ENCODE measurements around the gene EPS8L3. TPM values are rescaled to one million over a fixed set of nuclear protein-coding genes. Genes with fewer than 3 reads are reported as not detected.

Gene EPS8L3
- total and polyA plus RNA-seq, 9 of the 15 experiments (the other 6 are each of a cell fraction or from before 2014, with no cell fraction given) = 0.09 to 0.42 (median 0.14) TPM; not detected in 5

DNA sequence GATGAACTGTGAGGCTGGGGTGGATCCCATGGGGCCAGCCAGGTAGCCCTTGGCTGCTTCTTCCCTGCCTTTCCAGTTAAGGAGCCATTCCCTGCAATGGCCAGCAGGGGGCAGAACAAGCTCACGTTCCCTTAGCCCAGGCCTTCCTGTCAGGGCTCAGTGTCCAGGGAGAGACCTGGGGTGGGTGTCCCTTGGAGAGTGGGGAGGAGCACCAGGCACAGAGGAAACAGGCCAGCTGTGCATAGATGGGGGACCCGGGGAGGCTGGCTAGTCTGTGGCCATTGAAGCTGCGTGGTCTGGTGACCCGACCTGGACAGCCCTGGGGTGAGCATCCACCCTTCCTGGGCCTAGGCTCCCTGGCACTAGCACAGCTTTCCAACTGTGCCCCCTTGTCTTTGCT, 13.2 kb upstream of the EPS8L3 start (continued):
- TF ChIP-seq, protein P1, sequence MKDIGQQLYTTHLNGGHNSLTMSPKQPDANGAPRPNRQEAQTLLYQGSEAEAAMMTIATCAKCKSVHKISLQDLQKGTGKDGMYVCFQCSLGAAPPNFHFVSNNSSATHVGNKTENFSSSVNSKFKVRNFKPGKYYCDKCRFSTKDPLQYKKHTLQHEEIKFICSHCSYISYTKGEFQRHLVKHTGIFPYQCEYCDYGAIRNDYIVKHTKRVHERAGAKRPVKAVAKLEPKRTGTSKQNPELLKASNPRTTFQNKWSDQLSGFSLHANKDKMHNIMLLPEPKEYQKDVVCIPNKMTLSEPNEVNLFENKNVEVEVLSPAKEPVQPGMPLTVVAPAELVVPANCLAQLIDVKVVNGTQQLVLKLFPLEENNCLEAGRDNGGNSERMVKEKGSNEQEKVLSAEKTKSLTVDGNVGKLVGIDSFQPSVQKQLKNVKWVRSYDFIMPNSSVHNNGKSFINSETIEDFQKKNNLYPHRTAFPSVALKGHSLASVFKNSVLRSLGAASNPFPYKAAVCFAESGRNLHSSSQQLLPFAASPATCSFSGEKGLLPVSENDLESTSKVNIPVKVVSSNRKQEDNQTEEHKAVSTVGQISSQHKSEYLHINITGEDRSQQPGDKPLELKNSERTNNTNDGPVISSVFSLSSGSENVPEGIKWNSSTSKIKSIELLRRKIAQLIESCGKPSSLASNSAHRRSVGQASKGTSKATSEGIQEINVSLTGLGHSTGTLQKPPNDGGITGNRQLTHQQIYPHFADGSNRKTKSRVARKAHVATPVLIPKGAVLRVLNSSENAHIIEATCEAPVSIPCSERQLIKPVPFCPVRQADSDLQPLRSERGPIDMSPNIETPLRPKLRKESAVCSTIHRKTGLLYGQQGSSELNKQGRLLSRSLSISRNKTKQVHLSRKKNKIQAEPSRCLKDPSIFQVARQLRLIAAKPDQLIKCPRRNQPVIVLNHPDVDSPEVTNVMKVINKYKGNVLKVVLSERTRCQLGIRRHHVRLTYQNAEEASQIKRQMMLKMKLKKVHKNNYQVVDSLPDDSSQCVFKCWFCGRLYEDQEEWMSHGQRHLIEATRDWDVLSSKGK (CRISPR knock-in tag; IDR thresholded peaks at IDR 0.05) = no peak
- TF ChIP-seq POLR2A (conservative IDR thresholded peaks at IDR 0.05) (no peak), TAF9B (IDR thresholded peaks at IDR 0.05; ENCODE audit: partially characterized antibody) (no peak), HMG20A (CRISPR knock-in tag; conservative IDR thresholded peaks at IDR 0.05) (no peak), FOXA3 (CRISPR knock-in tag; conservative IDR thresholded peaks at IDR 0.05 in 1 of 2, IDR thresholded peaks at IDR 0.05 in 1 of 2) (no peak), RHOXF2B (CRISPR knock-in tag; conservative IDR thresholded peaks at IDR 0.05) (no peak), RBM15 (IDR thresholded peaks at IDR 0.05; ENCODE audit: insufficient read depth, low read length) (no peak), ZNF668 (CRISPR knock-in tag; IDR thresholded peaks at IDR 0.05) (no peak), KLF13 (tag; IDR thresholded peaks at IDR 0.05; ENCODE audit: borderline replicate concordance, low read depth) (peak; percentile 8; the same call in 1 of the 2 replicates), HMG20B (CRISPR knock-in tag; IDR thresholded peaks at IDR 0.05) (no peak)
- TF ChIP-seq, protein P2, sequence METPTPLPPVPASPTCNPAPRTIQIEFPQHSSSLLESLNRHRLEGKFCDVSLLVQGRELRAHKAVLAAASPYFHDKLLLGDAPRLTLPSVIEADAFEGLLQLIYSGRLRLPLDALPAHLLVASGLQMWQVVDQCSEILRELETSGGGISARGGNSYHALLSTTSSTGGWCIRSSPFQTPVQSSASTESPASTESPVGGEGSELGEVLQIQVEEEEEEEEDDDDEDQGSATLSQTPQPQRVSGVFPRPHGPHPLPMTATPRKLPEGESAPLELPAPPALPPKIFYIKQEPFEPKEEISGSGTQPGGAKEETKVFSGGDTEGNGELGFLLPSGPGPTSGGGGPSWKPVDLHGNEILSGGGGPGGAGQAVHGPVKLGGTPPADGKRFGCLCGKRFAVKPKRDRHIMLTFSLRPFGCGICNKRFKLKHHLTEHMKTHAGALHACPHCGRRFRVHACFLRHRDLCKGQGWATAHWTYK (CRISPR knock-in tag; IDR thresholded peaks at IDR 0.05) = peak; percentile 86; the same call in 1 of the 2 replicates
- TF ChIP-seq, protein P3, sequence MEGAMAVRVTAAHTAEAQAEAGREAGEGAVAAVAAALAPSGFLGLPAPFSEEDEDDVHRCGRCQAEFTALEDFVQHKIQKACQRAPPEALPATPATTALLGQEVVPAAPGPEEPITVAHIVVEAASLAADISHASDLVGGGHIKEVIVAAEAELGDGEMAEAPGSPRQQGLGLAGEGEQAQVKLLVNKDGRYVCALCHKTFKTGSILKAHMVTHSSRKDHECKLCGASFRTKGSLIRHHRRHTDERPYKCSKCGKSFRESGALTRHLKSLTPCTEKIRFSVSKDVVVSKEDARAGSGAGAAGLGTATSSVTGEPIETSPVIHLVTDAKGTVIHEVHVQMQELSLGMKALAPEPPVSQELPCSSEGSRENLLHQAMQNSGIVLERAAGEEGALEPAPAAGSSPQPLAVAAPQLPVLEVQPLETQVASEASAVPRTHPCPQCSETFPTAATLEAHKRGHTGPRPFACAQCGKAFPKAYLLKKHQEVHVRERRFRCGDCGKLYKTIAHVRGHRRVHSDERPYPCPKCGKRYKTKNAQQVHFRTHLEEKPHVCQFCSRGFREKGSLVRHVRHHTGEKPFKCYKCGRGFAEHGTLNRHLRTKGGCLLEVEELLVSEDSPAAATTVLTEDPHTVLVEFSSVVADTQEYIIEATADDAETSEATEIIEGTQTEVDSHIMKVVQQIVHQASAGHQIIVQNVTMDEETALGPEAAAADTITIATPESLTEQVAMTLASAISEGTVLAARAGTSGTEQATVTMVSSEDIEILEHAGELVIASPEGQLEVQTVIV (CRISPR knock-in tag; IDR thresholded peaks at IDR 0.05; ENCODE audit: borderline replicate concordance) = no peak
- TF ChIP-seq, protein P4, sequence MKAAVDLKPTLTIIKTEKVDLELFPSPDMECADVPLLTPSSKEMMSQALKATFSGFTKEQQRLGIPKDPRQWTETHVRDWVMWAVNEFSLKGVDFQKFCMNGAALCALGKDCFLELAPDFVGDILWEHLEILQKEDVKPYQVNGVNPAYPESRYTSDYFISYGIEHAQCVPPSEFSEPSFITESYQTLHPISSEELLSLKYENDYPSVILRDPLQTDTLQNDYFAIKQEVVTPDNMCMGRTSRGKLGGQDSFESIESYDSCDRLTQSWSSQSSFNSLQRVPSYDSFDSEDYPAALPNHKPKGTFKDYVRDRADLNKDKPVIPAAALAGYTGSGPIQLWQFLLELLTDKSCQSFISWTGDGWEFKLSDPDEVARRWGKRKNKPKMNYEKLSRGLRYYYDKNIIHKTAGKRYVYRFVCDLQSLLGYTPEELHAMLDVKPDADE (conservative IDR thresholded peaks at IDR 0.05; ENCODE audit: control insufficient read depth, low read depth, low read length) = 0 out of 2 replicates have a peak, but pooled peaks have one; percentile 52
- TF ChIP-seq, protein P5, sequence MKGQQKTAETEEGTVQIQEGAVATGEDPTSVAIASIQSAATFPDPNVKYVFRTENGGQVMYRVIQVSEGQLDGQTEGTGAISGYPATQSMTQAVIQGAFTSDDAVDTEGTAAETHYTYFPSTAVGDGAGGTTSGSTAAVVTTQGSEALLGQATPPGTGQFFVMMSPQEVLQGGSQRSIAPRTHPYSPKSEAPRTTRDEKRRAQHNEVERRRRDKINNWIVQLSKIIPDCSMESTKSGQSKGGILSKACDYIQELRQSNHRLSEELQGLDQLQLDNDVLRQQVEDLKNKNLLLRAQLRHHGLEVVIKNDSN (CRISPR knock-in tag; IDR thresholded peaks at IDR 0.05) = no peak
- TF ChIP-seq, protein P6, sequence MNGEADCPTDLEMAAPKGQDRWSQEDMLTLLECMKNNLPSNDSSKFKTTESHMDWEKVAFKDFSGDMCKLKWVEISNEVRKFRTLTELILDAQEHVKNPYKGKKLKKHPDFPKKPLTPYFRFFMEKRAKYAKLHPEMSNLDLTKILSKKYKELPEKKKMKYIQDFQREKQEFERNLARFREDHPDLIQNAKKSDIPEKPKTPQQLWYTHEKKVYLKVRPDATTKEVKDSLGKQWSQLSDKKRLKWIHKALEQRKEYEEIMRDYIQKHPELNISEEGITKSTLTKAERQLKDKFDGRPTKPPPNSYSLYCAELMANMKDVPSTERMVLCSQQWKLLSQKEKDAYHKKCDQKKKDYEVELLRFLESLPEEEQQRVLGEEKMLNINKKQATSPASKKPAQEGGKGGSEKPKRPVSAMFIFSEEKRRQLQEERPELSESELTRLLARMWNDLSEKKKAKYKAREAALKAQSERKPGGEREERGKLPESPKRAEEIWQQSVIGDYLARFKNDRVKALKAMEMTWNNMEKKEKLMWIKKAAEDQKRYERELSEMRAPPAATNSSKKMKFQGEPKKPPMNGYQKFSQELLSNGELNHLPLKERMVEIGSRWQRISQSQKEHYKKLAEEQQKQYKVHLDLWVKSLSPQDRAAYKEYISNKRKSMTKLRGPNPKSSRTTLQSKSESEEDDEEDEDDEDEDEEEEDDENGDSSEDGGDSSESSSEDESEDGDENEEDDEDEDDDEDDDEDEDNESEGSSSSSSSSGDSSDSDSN (IDR thresholded peaks at IDR 0.05; ENCODE audit: borderline replicate concordance in 1 of 2, low read depth in 2 of 2, low read length in 2 of 2) = no peak
